H1 (cell line): ENCODE results near the gene EXOC3L1. TPM values are rescaled to one million over a fixed set of nuclear protein-coding genes. Genes with fewer than 3 reads are reported as not detected.

Experiments
- ATF3 ChIP-seq: IDR thresholded peaks from 2 replicates; pipeline ENCODE4 v1.6.1; 2011; ENCODE audit warnings: low read depth, mild to moderate bottlenecking, low read length; ENCODE audit not compliant: insufficient read depth
- BRCA1 ChIP-seq: IDR thresholded peaks from 2 replicates; pipeline ENCODE4 v1.6.1; 2012; ENCODE audit warnings: low read depth, low read length, improper control_type of control experiment
- CBX8 ChIP-seq: fragments of 300-800, 300-1000 bp; sonication (generic); IDR thresholded peaks from 2 replicates; pipeline ENCODE4 v1.7.1; 2016; ENCODE audit warnings: low read depth, low read length, borderline replicate concordance
- CHD1 ChIP-seq: IDR thresholded peaks from 2 replicates; pipeline ENCODE4 v1.6.1; 2012; ENCODE audit warnings: low read depth, low read length, improper control_type of control experiment
- KDM1A ChIP-seq: fragments of 200-600, 300-600 bp; sonication (generic); IDR thresholded peaks from 2 replicates; pipeline ENCODE4 v1.7.1; 2016; ENCODE audit warnings: mild to moderate bottlenecking, low read length, borderline replicate concordance
- KDM4A ChIP-seq: IDR thresholded peaks from one replicate; pipeline ENCODE4 v1.7.1; 2012; ENCODE audit warnings: low read depth, mild to moderate bottlenecking, moderate library complexity, low read length, inconsistent platforms; ENCODE audit not compliant: severe bottlenecking
- SIRT6 ChIP-seq: IDR thresholded peaks from one replicate; pipeline ENCODE4 v1.7.1; 2012; ENCODE audit warnings: low read length, inconsistent platforms
- TBP ChIP-seq: IDR thresholded peaks from 2 replicates; pipeline ENCODE4 v1.6.1; 2011; ENCODE audit warnings: low read depth, low read length, improper control_type of control experiment
- polyA plus RNA-seq, 7 experiments: library from polyadenylated mRNA; depleted of rRNA in 3 of 7; stranded (reverse) in 5 of 7; unstranded in 2 of 7; fragments of >200 nt in 5 of 7; fragments of 200-250 nt in 2 of 7; gene quantifications; 1 replicate in 5 of 7; 2 replicates in 1 of 7; 4 replicates in 1 of 7; pipeline versions ENCODE4 v1.2.1 to v1.2.3, GENCODE V29; 2011 to 2013; ENCODE audit warnings: missing spikeins in 2 of 7, mixed read lengths in 2 of 7
- total RNA-seq: library from RNA; stranded (reverse); fragmentation: NEBNext Ultra II Directional; extraction: Animal tissue kit (Norgen Biotek cat#: 25700); gene quantifications from 2 replicates; pipeline ENCODE4 v1.2.1, GENCODE V29; 2021

Gene EXOC3L1
- total and polyA plus RNA-seq, 2 of the 8 experiments (the other 6 are each of a cell fraction or from before 2014, with no cell fraction given), result 1.3 TPM

- TF ChIP-seq KDM1A (no peak), KDM4A (no peak), BRCA1 (no peak), CBX8 (no peak), TBP (no peak), SIRT6 (no peak), ATF3 (no peak), CHD1 (no peak)
Observed at GRCh38 chr16:67238806-67239470, 49.0 kb upstream of the EXOC3L1 start (continued).
